HUES48 (cell line): Measurements from ENCODE around the gene RP2.

Source experiments
- H3K27ac ChIP-seq: one replicate; pipeline ENCODE4 v1.7.0; 2013; ENCODE audit warnings: low read depth, low read length, inconsistent platforms
- H3K27me3 ChIP-seq: 2 replicates; pipeline ENCODE4 v1.6.1; 2013; ENCODE audit warnings: mild to moderate bottlenecking, low read length; ENCODE audit not compliant: control insufficient read depth, insufficient read depth
- H3K36me3 ChIP-seq: 2 replicates; pipeline ENCODE4 v1.6.1; 2013; ENCODE audit warnings: low read length; ENCODE audit not compliant: control insufficient read depth, insufficient read depth
- H3K4me1 ChIP-seq: 2 replicates; pipeline ENCODE4 v1.6.1; 2013; ENCODE audit warnings: mild to moderate bottlenecking, low read length; ENCODE audit not compliant: control insufficient read depth, insufficient read depth
- H3K4me3 ChIP-seq: 2 replicates; pipeline ENCODE4 v1.5.1; 2013; ENCODE audit warnings: mild to moderate bottlenecking, low read depth, low read length
- H3K9ac ChIP-seq: 2 replicates; pipeline ENCODE4 v1.6.1; 2013; ENCODE audit warnings: mild to moderate bottlenecking, low read depth, low read length, moderate library complexity
- H3K9me3 ChIP-seq: 2 replicates; pipeline ENCODE4 v1.6.1; 2013; ENCODE audit warnings: low read length; ENCODE audit not compliant: control insufficient read depth, insufficient read depth

Gene RP2

GRCh38 chrX:46836701-46837557 is at the start of gene RP2:
Gene RP2, plus strand, starts transcription at chrX:46837043. Its CDS starts 58 bp downstream, at chrX:46837101.
- Histone ChIP-seq H3K9ac (peak within 1 kb of the TSS; percentile 66), H3K9me3 (no peaks in the 10 kb centered on the region), H3K4me1 (peaks cover 5% of the 10 kb centered on the region; the same call in 1 of the 2 replicates), H3K27ac (peak within 1 kb of the TSS; percentile 80), H3K4me3 (peak within 1 kb of the TSS; percentile 95), H3K36me3 (no peaks in the 10 kb centered on the region), H3K27me3 (no peaks in the 10 kb centered on the region)

GRCh38 chrX:46788902-46789301 is 47.9 kb upstream of the RP2 start:
- Histone ChIP-seq H3K4me1 (peaks cover 23% of the 10 kb centered on the region), H3K4me3 (no peak overlapping the region), H3K9me3 (no peaks in the 10 kb centered on the region), H3K36me3 (no peaks in the 10 kb centered on the region), H3K27ac (peak overlapping the region; percentile 48), H3K27me3 (no peaks in the 10 kb centered on the region), H3K9ac (no peak overlapping the region)

- H3K27me3 ChIP-seq: no peaks in the 10 kb centered on the region
- H3K9ac ChIP-seq: no peak overlapping the region
- H3K27ac ChIP-seq: peak overlapping the region; percentile 71
- no peaks in the 10 kb centered on the region for H3K9me3 ChIP-seq
- H3K4me1 ChIP-seq: peaks cover 23% of the 10 kb centered on the region
- H3K4me3 ChIP-seq: peak overlapping the region; percentile 3; the same call in 1 of the 2 replicates
- H3K36me3 ChIP-seq: no peaks in the 10 kb centered on the region
Measured at GRCh38 chrX:46791927-46792809, 44.7 kb upstream of the RP2 start.

GRCh38 chrX:46792810-46793188 is 44.0 kb upstream of the RP2 start:
- Histone ChIP-seq H3K9me3 (no peaks in the 10 kb centered on the region), H3K4me1 (peaks cover 23% of the 10 kb centered on the region), H3K27ac (no peak overlapping the region), H3K27me3 (no peaks in the 10 kb centered on the region), H3K36me3 (no peaks in the 10 kb centered on the region), H3K4me3 (no peak overlapping the region), H3K9ac (no peak overlapping the region)

- Histone ChIP-seq H3K4me1 (peaks cover 22% of the 10 kb centered on the region), H3K36me3 (no peaks in the 10 kb centered on the region), H3K27me3 (no peaks in the 10 kb centered on the region), H3K9me3 (no peaks in the 10 kb centered on the region), H3K4me3 (no peak overlapping the region), H3K27ac (no peak overlapping the region), H3K9ac (no peak overlapping the region)
Measured at GRCh38 chrX:46793386-46794143, 43.3 kb upstream of the RP2 start.

- Histone ChIP-seq H3K9ac (no peak overlapping the region), H3K27me3 (no peaks in the 10 kb centered on the region), H3K4me1 (peaks cover 13% of the 10 kb centered on the region), H3K36me3 (no peaks in the 10 kb centered on the region), H3K27ac (no peak overlapping the region), H3K4me3 (no peak overlapping the region), H3K9me3 (no peaks in the 10 kb centered on the region)
Measured at GRCh38 chrX:46796574-46797191, 40.2 kb upstream of the RP2 start.

GRCh38 chrX:46803140-46803539 is 33.7 kb upstream of the RP2 start:
- Histone ChIP-seq H3K27ac (no peak overlapping the region), H3K27me3 (no peaks in the 10 kb centered on the region), H3K9me3 (no peaks in the 10 kb centered on the region), H3K36me3 (no peaks in the 10 kb centered on the region), H3K9ac (no peak overlapping the region), H3K4me3 (no peak overlapping the region), H3K4me1 (no peaks in the 10 kb centered on the region)

GRCh38 chrX:46805270-46805669 is 31.6 kb upstream of the RP2 start:
- Histone ChIP-seq H3K27me3 (no peaks in the 10 kb centered on the region), H3K36me3 (no peaks in the 10 kb centered on the region), H3K4me3 (no peak overlapping the region), H3K27ac (no peak overlapping the region), H3K4me1 (no peaks in the 10 kb centered on the region), H3K9me3 (no peaks in the 10 kb centered on the region), H3K9ac (no peak overlapping the region)

- Histone ChIP-seq H3K27me3 (no peaks in the 10 kb centered on the region), H3K27ac (no peak overlapping the region), H3K36me3 (no peaks in the 10 kb centered on the region), H3K9ac (no peak overlapping the region), H3K4me3 (no peak overlapping the region), H3K4me1 (no peaks in the 10 kb centered on the region), H3K9me3 (no peaks in the 10 kb centered on the region)
Measured at GRCh38 chrX:46811121-46811520, 25.7 kb upstream of the RP2 start.

- Histone ChIP-seq H3K9me3 (no peaks in the 10 kb centered on the region), H3K36me3 (no peaks in the 10 kb centered on the region), H3K27me3 (no peaks in the 10 kb centered on the region), H3K4me3 (no peak overlapping the region), H3K9ac (no peak overlapping the region), H3K27ac (no peak overlapping the region), H3K4me1 (no peaks in the 10 kb centered on the region)
Measured at GRCh38 chrX:46812445-46812844, 24.4 kb upstream of the RP2 start.
